HG02970 (cell line): ENCODE data around the gene CACNB2.
"Not testable (repeated sequence)": the region's sequence is repeated elsewhere in the genome, so short reads cannot be mapped to it uniquely, and the experiment has no call there.

Experiments used
- ATAC-seq: cut with Tn5 transposase; IDR thresholded peaks from one replicate; pipeline ENCODE4 v1.9.1; 2021; ENCODE audit warnings: mild to moderate bottlenecking, moderate library complexity, moderate number of reproducible peaks; ENCODE audit not compliant: unreplicated experiment, low FRiP score

The CACNB2 gene

GRCh38 chr10:18144396-18144795 lies 4.2 kb downstream of the CACNB2 start:
- no peak for ATAC-seq

GRCh38 chr10:18144928-18145327 lies 4.7 kb downstream of the CACNB2 start:
- ATAC-seq: no peak

GRCh38 chr10:18145652-18146051 lies 5.4 kb downstream of the CACNB2 start:
- ATAC-seq: no peak

GRCh38 chr10:18149196-18149800 lies 9.1 kb downstream of the CACNB2 start:
- ATAC-seq: no peak

- ATAC-seq: no peak
Measured at GRCh38 chr10:18151356-18151890, 11.2 kb downstream of the CACNB2 start.

- not testable (repeated sequence) for ATAC-seq
Measured at GRCh38 chr10:18153381-18153780, 13.2 kb downstream of the CACNB2 start.

GRCh38 chr10:18155321-18155720 lies 15.1 kb downstream of the CACNB2 start:
- ATAC-seq: no peak

- not testable (repeated sequence) for ATAC-seq
Measured at GRCh38 chr10:18156797-18157196, 16.6 kb downstream of the CACNB2 start.

- no peak for ATAC-seq
Measured at GRCh38 chr10:18157881-18158280, 17.7 kb downstream of the CACNB2 start.

- ATAC-seq: no peak
Measured at GRCh38 chr10:18158773-18159265, 18.6 kb downstream of the CACNB2 start.

- no peak for ATAC-seq
Measured at GRCh38 chr10:18159557-18159956, 19.3 kb downstream of the CACNB2 start.

- no peak for ATAC-seq
Measured at GRCh38 chr10:18162021-18162627, 21.9 kb downstream of the CACNB2 start.

GRCh38 chr10:18164093-18164492 lies 23.9 kb downstream of the CACNB2 start:
- no peak for ATAC-seq

- ATAC-seq: no peak
Measured at GRCh38 chr10:18164748-18165361, 24.6 kb downstream of the CACNB2 start.

GRCh38 chr10:18178854-18179483 lies 38.7 kb downstream of the CACNB2 start:
- ATAC-seq: no peak

GRCh38 chr10:18179891-18180290 lies 39.7 kb downstream of the CACNB2 start:
- no peak for ATAC-seq

GRCh38 chr10:18181382-18181781 lies 41.2 kb downstream of the CACNB2 start:
- ATAC-seq: not testable (repeated sequence)

GRCh38 chr10:18185621-18186020 lies 45.4 kb downstream of the CACNB2 start:
- no peak for ATAC-seq

- no peak for ATAC-seq
Measured at GRCh38 chr10:18190840-18191239, 50.6 kb downstream of the CACNB2 start.

GRCh38 chr10:18194634-18195033 lies 54.4 kb downstream of the CACNB2 start:
- ATAC-seq: no peak
